ENCODE measurements around the gene CLTC.
A peak's percentile ranks its signal among the peaks of the same experiment; 100 is the strongest.

CLTC gene

GRCh38 chr17:59683283-59683682 lies 63.6 kb downstream of the CLTC start:
- no peak for DNase-seq (ENCODE audit: low spot score)

GRCh38 chr17:59684967-59685366 lies 65.3 kb downstream of the CLTC start:
- DNase-seq (ENCODE audit: low spot score), result no peak

- no peak for DNase-seq (ENCODE audit: low spot score)
Measured at GRCh38 chr17:59688008-59688407, 68.3 kb downstream of the CLTC start.

GRCh38 chr17:59688496-59688895 lies 68.8 kb downstream of the CLTC start:
- no peak for DNase-seq (ENCODE audit: low spot score)

- DNase-seq (ENCODE audit: low spot score), result no peak
Measured at GRCh38 chr17:59693582-59693981, 73.9 kb downstream of the CLTC start.

GRCh38 chr17:59694344-59694743 lies 74.6 kb downstream of the CLTC start:
- DNase-seq (ENCODE audit: low spot score), result no peak

- DNase-seq (ENCODE audit: low spot score), result no peak
Measured at GRCh38 chr17:59695945-59696681, 76.4 kb downstream of the CLTC start.

- DNase-seq (ENCODE audit: low spot score), result no peak
Measured at GRCh38 chr17:59696682-59697277, 77.1 kb downstream of the CLTC start.

- no peak for DNase-seq (ENCODE audit: low spot score)
Measured at GRCh38 chr17:59698143-59698542, 78.4 kb downstream of the CLTC start.

- DNase-seq (ENCODE audit: low spot score), result no peak
Measured at GRCh38 chr17:59699218-59699617, 79.5 kb downstream of the CLTC start.

- no peak for DNase-seq (ENCODE audit: low spot score)
Measured at GRCh38 chr17:59699786-59700185, 80.1 kb downstream of the CLTC start.

- DNase-seq (ENCODE audit: low spot score), result no peak
Measured at GRCh38 chr17:59702304-59702703, 82.6 kb downstream of the CLTC start.

- peak; percentile 100 for DNase-seq (ENCODE audit: low spot score)
Measured at GRCh38 chr17:59707149-59707970, 87.7 kb downstream of the CLTC start, which contains the start of the genes PTRH2 and VMP1. PTRH2 (minus strand) TSS chr17:59707430; CDS start chr17:59697978, 9,452 bp downstream. VMP1 (plus strand) TSS chr17:59707654; CDS start chr17:59731447, 23,793 bp downstream.

GRCh38 chr17:59707971-59708430 lies 88.3 kb downstream of the CLTC start:
- DNase-seq (ENCODE audit: low spot score), result peak; percentile 37

- no peak for DNase-seq (ENCODE audit: low spot score)
Measured at GRCh38 chr17:59711936-59712335, 92.2 kb downstream of the CLTC start.

- DNase-seq (ENCODE audit: low spot score), result no peak
Measured at GRCh38 chr17:59712862-59713261, 93.2 kb downstream of the CLTC start.

- no peak for DNase-seq (ENCODE audit: low spot score)
Measured at GRCh38 chr17:59714255-59714654, 94.6 kb downstream of the CLTC start.

GRCh38 chr17:59716427-59716826 lies 96.7 kb downstream of the CLTC start:
- DNase-seq (ENCODE audit: low spot score), result no peak

- peak; percentile 92 for DNase-seq (ENCODE audit: low spot score)
Measured at GRCh38 chr17:59719526-59719925, 99.8 kb downstream of the CLTC start.

- DNase-seq (ENCODE audit: low spot score), result no peak
Measured at GRCh38 chr17:59722623-59723022, 102.9 kb downstream of the CLTC start.

GRCh38 chr17:59723041-59723440 lies 103.3 kb downstream of the CLTC start:
- DNase-seq (ENCODE audit: low spot score), result no peak

GRCh38 chr17:59723607-59724006 lies 103.9 kb downstream of the CLTC start:
- no peak for DNase-seq (ENCODE audit: low spot score)

GRCh38 chr17:59725691-59726090 lies 106.0 kb downstream of the CLTC start:
- DNase-seq (ENCODE audit: low spot score), result peak; percentile 55
